ENCODE data around the gene CELF4.

Gene CELF4

GRCh38 chr18:37391698-37392548, 173.7 kb downstream of the CELF4 start:
- no peak for DNase-seq (ENCODE audit: low read depth in 2 of 2)

DNA sequence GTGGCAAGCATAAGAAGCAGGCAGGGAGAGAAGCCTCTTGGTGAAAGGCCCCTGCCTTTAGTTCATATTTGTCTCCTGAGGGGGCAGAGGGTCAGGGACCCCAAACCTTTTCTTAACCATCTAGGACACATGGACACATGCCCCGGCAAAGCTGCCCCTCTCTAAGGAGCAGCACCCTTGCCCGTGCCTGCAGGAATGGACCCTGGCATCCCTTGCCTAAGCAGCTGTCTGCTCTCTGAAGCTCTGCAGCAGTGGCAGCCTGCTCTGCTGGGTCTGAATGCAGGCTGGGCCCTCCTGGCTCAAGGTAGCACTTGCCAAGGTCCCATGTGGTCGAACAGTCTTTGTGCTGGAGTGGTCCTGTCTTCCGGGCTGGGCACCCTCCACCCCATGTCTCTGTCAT, 174.4 kb downstream of the CELF4 start:
- no peak for DNase-seq (ENCODE audit: low read depth in 2 of 2)

DNA sequence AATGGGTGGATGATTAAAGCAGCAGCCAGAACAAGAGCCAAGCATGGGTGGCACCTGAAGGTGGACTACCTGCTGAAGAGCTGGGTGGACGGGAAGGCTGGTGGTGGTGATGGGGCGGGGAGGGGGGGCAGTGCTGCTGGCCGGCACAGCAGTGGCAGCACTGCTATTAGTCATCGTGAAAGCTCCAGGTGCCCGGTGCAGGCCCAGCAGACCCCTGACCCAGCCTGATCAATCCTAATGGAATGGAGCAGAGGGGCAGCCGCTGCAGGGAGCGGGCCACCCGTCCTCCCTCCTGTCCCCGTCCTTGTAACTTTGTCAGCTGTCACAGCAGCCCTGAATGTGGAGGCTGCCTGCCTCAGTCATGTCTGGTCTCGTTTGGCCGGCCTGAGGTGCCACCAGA, 174.9 kb downstream of the CELF4 start:
- DNase-seq (ENCODE audit: low read depth in 2 of 2) = no peak

GRCh38 chr18:37389684-37390368, 175.8 kb downstream of the CELF4 start:
- DNase-seq (ENCODE audit: low read depth in 2 of 2) = no peak

GRCh38 chr18:37389041-37389440, 176.6 kb downstream of the CELF4 start:
- no peak for DNase-seq (ENCODE audit: low read depth in 2 of 2)

GRCh38 chr18:37388413-37388812, 177.2 kb downstream of the CELF4 start:
- DNase-seq (ENCODE audit: low read depth in 2 of 2) = no peak

DNA sequence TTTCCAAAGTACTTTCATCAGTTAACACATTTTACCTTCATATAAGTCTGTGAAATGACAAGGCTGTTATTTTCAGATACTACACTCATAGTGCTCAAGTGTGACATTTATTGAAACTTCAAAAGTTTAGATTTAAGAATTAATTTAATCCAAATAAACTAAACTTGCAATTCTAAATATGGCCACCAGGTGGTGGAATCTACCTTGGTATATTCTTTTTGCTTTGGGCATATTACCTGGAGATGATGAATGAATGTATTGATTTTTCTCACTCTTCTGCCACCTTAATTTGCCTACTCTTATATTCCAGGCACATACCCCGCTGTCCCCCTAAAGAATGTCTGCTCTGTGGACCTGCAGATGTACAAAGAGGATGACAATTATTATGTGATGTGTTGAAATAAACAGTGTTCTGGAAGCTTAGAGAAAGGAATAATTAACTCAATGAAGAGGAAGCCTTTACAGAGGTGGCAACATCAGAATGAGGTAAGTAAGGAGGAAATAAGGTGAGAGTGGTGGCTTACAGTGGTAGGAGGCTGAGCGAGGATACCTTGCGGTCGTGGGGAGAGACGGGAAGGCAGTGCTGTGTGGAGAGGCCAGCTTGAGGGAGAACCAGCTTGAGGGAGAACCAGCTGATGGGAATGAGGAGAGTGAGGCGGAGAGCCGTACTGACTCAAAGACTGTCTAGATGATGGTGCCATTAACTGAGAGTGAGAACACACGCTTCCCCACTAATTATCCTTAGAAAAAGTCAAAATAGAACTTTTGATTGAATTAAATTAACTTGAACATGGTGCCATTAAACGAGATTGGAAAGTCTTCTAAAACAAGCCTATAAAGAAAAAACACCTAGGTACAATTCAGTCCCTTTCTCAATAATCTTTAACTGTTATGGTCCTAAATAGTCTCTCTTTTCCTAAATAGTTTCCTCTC, 179.5 kb downstream of the CELF4 start:
- DNase-seq (ENCODE audit: low read depth in 2 of 2) = no peak

GRCh38 chr18:37383846-37384595, 181.6 kb downstream of the CELF4 start:
- DNase-seq (ENCODE audit: low read depth in 2 of 2) = no peak

GRCh38 chr18:37383036-37383785, 182.4 kb downstream of the CELF4 start:
- no peak for DNase-seq (ENCODE audit: low read depth in 2 of 2)

GRCh38 chr18:37381554-37381953, 184.0 kb downstream of the CELF4 start:
- no peak for DNase-seq (ENCODE audit: low read depth in 2 of 2)

- DNase-seq (ENCODE audit: low read depth in 2 of 2) = no peak
Measured at GRCh38 chr18:37380546-37381110, 185.0 kb downstream of the CELF4 start.

DNA sequence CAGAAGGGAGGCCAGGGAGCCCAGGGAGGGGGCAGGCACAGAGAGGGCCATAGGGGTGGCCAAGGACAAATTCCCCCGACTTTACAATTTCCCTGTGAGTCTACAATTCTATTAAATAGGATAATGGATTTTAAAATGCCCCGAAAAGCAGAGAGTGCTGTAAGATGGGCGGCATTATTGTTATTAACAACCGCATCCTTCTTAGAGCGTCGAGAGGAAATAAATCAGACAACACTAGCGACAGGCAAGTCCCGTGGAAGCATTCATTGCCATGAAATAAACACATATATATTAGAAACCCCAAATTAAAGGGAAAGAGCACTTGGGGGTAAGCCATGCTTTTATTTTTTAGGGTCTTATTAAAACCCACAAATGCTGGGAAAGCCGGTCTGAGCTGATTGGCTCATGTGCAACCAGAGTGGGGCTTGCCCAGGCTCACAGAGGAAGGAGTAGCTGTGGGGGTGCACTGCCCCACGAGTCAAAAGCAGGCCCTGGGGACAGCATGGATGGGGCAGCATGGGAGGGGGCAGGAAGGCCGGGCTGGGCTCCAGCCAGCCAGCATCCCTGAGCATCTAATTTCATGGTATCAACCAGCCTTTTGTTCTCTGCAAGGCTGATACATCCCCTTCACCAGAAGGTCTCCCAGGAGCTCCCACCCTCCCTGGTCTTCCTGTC, 187.1 kb downstream of the CELF4 start:
- no peak for DNase-seq (ENCODE audit: low read depth in 2 of 2)

DNA sequence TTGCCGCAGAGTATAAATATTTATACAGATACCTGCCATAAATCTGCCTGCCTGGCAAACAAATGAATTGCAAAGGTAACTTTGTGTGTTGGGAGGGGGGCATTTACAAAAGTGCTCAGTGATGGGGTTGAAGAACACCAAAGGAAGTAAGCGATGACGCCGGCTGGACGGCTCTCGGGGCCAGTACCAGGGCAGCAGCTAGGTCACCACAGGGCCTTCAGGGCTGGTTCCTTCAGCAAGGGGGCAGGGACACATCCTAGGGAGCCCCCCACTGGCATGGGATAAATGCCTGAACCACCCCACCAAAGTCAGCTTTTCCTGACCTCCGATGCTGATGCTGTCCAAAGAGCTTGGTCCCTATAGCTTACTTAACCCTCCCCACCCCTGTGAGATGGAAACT, 190.4 kb downstream of the CELF4 start:
- no peak for DNase-seq (ENCODE audit: low read depth in 2 of 2)

DNA sequence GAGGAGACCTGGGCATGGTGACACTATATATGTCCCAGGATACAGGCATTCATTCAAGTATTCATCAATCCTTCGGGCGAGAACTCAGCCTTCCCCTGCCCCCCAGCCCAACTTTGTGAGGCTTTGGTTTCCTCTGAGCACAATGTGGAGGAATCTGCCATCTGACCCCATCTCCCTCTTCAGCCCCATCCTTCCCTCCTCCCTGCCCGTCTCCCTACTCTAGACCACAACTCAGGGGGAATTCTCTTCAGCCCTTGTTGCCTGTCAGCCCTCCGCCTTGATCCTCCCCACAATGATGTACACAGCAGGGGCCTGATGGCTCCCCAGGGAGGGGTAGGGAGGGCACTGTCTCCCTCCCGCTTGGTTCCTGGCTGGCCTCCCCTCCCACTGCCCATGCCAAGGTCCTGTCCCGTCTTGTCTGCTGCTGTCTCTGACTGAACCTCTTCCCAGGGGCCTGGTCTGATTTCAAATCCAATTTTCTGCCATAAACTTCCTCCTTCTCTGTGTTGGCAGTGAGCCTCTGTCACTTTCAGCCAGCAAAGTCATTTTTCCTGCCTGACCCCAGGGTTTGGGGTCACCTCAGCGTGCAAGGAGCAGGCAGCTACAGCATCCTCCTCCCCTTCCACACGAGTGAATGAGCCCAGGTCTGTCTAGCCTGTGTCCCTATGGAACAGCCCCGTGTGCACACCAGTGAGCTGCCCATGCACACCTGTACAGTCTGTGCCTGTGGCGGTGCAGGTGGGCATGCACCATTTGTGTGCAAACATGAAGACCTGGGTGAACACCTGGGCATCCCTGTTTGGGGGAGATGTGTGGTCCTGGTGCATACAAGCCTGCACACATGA, 197.3 kb downstream of the CELF4 start:
- DNase-seq (ENCODE audit: low read depth in 2 of 2) = no peak

DNA sequence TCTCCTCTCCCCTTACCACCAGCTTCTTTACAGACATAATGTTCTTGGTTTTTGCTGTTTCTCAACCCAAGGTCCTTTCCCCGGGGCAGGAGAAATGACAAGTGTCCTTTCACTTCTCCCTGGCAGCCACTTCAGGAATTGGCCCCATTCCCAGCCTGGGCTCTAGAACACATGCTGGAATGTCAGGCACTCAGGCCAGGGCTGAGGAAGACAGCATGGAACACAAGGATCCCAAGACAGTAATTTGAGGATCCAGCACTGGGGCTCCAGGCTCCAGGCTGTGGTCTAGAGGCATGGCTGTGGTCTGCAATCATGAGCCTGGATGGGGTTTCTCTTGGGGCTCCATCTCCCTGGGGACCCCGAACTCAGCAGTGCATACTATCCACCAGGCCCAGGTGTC, 201.4 kb downstream of the CELF4 start:
- no peak for DNase-seq (ENCODE audit: low read depth in 2 of 2)

GRCh38 chr18:37362158-37362890, 203.3 kb downstream of the CELF4 start:
- no peak for DNase-seq (ENCODE audit: low read depth in 2 of 2)

DNA sequence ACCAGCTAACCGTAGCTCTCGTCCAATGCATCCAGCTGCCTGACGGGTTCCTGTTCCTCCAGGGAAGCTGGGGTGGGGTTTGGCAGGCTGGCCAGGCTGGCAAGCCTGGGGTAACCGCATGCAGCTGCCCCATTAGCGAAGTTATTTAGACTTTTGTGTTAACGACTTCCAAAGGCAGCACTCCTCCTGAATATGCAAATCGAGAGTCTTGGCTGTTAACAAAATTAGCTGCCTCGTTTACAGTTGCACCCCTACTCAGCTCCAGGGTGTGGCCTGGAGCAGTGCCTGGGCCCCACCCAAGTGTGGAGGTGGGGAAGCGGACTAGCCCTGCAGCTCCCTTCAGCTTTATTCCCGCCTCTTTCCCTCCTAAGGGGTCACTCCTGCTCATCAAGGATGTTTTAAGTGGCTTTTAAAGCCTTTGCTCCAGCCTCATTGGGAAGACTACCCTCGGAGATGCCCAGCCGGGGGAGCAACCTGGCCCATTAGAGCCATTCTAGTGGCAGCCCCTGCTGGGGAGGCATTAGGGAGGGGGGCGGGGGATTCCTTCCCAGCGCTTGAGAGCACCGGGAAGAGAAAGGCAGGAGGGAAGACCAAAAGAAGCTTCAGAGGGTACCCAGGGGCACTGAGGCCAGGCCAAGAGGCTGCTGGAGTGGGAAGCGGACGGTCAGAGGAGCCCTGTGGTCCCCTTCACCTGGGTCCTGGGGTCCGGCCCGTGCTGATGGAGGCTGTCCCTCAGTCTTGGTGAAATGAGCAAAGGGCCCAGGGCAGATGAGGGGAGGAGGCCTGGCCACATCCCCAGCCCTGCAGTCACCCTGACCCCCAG, 204.1 kb downstream of the CELF4 start:
- DNase-seq (ENCODE audit: low read depth in 2 of 2) = no peak
